GM12874 (cell line): ENCODE measurements around the gene HOXB13.

Source experiments
- CTCF ChIP-seq: IDR thresholded peaks from 2 replicates; pipeline ENCODE4 v1.5.1; 2011; ENCODE audit warnings: low read depth, mild to moderate bottlenecking, control low read depth, low read length, moderate library complexity; ENCODE audit not compliant: insufficient read depth

The HOXB13 gene

GRCh38 chr17:48760411-48760810, 31.9 kb upstream of the HOXB13 start:
- TF ChIP-seq CTCF = no peak

GRCh38 chr17:48759288-48759687, 30.7 kb upstream of the HOXB13 start:
- no peak for TF ChIP-seq CTCF

- no peak for TF ChIP-seq CTCF
Observed at GRCh38 chr17:48757524-48757961, 29.0 kb upstream of the HOXB13 start.

- no peak for TF ChIP-seq CTCF
Observed at GRCh38 chr17:48756830-48757251, 28.3 kb upstream of the HOXB13 start.

GRCh38 chr17:48755356-48755755, 26.8 kb upstream of the HOXB13 start:
- no peak for TF ChIP-seq CTCF

GRCh38 chr17:48754500-48755261, 26.1 kb upstream of the HOXB13 start:
- TF ChIP-seq CTCF = no peak

- TF ChIP-seq CTCF = no peak
Observed at GRCh38 chr17:48753794-48754499, 25.4 kb upstream of the HOXB13 start.
